ENCODE results near the gene POMGNT1.

The POMGNT1 gene

GRCh38 chr1:46176211-46176865, 21.9 kb downstream of the POMGNT1 start, which contains the start of gene P3R3URF:
Gene P3R3URF, minus strand, starts transcription at chr1:46176488. Its CDS starts 17 bp downstream, at chr1:46176471.
- no peaks in the 10 kb centered on the region for H3K9me3 ChIP-seq (ENCODE audit: insufficient read depth, low read length)
- H3K27ac ChIP-seq (ENCODE audit: low read depth, low read length) = no peak within 1 kb of the TSS
- H3K27me3 ChIP-seq (ENCODE audit: low read length) = no peaks in the 10 kb centered on the region
- TF ChIP-seq EZH2phosphoT487 (conservative IDR thresholded peaks at IDR 0.05; ENCODE audit: low read length) = no peak
- TF ChIP-seq CTCF (IDR thresholded peaks at IDR 0.05; ENCODE audit: insufficient read depth, low read length, poor library complexity, severe bottlenecking) = no peak
- no peaks in the 10 kb centered on the region for H3K9me2 ChIP-seq (replicated peaks; ENCODE audit: insufficient read depth, low read length)
- H3K4me2 ChIP-seq (ENCODE audit: low read depth, low read length, poor library complexity, severe bottlenecking) = no peak within 1 kb of the TSS
- H3K4me3 ChIP-seq (ENCODE audit: insufficient read depth, low read length, poor library complexity, severe bottlenecking) = no peak within 1 kb of the TSS
- no peak within 1 kb of the TSS for H2AFZ ChIP-seq (ENCODE audit: low read depth, low read length, severe bottlenecking)
- no peak within 1 kb of the TSS for H3K9ac ChIP-seq (ENCODE audit: low read length)
- H4K20me1 ChIP-seq (ENCODE audit: low read depth, low read length) = no peaks in the 10 kb centered on the region
- H3K36me3 ChIP-seq (ENCODE audit: low read length) = no peaks in the 10 kb centered on the region
- no peaks in the 10 kb centered on the region for H3F3A ChIP-seq (ENCODE audit: insufficient read depth)
- no peaks in the 10 kb centered on the region for H3K79me2 ChIP-seq (ENCODE audit: insufficient read depth, low read length)

- no peaks in the 10 kb centered on the region for H3K9me2 ChIP-seq (replicated peaks; ENCODE audit: insufficient read depth, low read length)
- no peak overlapping the region for H3K27ac ChIP-seq (ENCODE audit: low read depth, low read length)
- H3F3A ChIP-seq (ENCODE audit: insufficient read depth) = no peaks in the 10 kb centered on the region
- no peaks in the 10 kb centered on the region for H3K27me3 ChIP-seq (ENCODE audit: low read length)
- no peaks in the 10 kb centered on the region for H3K79me2 ChIP-seq (ENCODE audit: insufficient read depth, low read length)
- H4K20me1 ChIP-seq (ENCODE audit: low read depth, low read length) = no peaks in the 10 kb centered on the region
- no peak overlapping the region for H3K4me3 ChIP-seq (ENCODE audit: insufficient read depth, low read length, poor library complexity, severe bottlenecking)
- no peaks in the 10 kb centered on the region for H3K9me3 ChIP-seq (ENCODE audit: insufficient read depth, low read length)
- no peak overlapping the region for H2AFZ ChIP-seq (ENCODE audit: low read depth, low read length, severe bottlenecking)
- H3K9ac ChIP-seq (ENCODE audit: low read length) = no peak overlapping the region
- no peak for TF ChIP-seq EZH2phosphoT487 (conservative IDR thresholded peaks at IDR 0.05; ENCODE audit: low read length)
- no peak for TF ChIP-seq CTCF (IDR thresholded peaks at IDR 0.05; ENCODE audit: insufficient read depth, low read length, poor library complexity, severe bottlenecking)
- no peak overlapping the region for H3K4me2 ChIP-seq (ENCODE audit: low read depth, low read length, poor library complexity, severe bottlenecking)
- H3K36me3 ChIP-seq (ENCODE audit: low read length) = no peaks in the 10 kb centered on the region
These were observed 23.0 kb downstream of the POMGNT1 start for GRCh38 chr1:46175243-46175642.

- Histone ChIP-seq H4K20me1 (ENCODE audit: low read depth, low read length) (no peaks in the 10 kb centered on the region), H3K27ac (ENCODE audit: low read depth, low read length) (no peak within 1 kb of the TSS), H3F3A (ENCODE audit: insufficient read depth) (no peaks in the 10 kb centered on the region), H2AFZ (ENCODE audit: low read depth, low read length, severe bottlenecking) (no peak within 1 kb of the TSS), H3K79me2 (ENCODE audit: insufficient read depth, low read length) (no peaks in the 10 kb centered on the region), H3K9me2 (replicated peaks; ENCODE audit: insufficient read depth, low read length) (no peaks in the 10 kb centered on the region), H3K9me3 (ENCODE audit: insufficient read depth, low read length) (no peaks in the 10 kb centered on the region), H3K36me3 (ENCODE audit: low read length) (no peaks in the 10 kb centered on the region), H3K9ac (ENCODE audit: low read length) (no peak within 1 kb of the TSS), H3K4me3 (ENCODE audit: insufficient read depth, low read length, poor library complexity, severe bottlenecking) (no peak within 1 kb of the TSS), H3K4me2 (ENCODE audit: low read depth, low read length, poor library complexity, severe bottlenecking) (no peak within 1 kb of the TSS), H3K27me3 (ENCODE audit: low read length) (no peaks in the 10 kb centered on the region)
- TF ChIP-seq CTCF (IDR thresholded peaks at IDR 0.05; ENCODE audit: insufficient read depth, low read length, poor library complexity, severe bottlenecking) = no peak
- TF ChIP-seq EZH2phosphoT487 (conservative IDR thresholded peaks at IDR 0.05; ENCODE audit: low read length) = no peak
These were observed 23.6 kb downstream of the POMGNT1 start, which contains the start of gene TSPAN1 for GRCh38 chr1:46174448-46175231. Gene TSPAN1, plus strand, starts transcription at chr1:46175087. Its CDS starts 6,021 bp downstream, at chr1:46181108.
